Endodermal cell (in vitro differentiated cells): Measurements from ENCODE around the gene S100PBP. TPM values are rescaled to one million over a fixed set of nuclear protein-coding genes. Genes with fewer than 3 reads are reported as not detected.

ENCODE experiments used
- DNase-seq: peaks from one replicate; pipeline ENCODE4 v3.0.0-alpha.2; 2017
- H3K27ac ChIP-seq: 2 replicates; pipeline ENCODE4 v1.5.1; 2013; ENCODE audit warnings: mild to moderate bottlenecking, low read depth, low read length, moderate library complexity
- H3K27me3 ChIP-seq: 2 replicates; pipeline ENCODE4 v1.6.1; 2013; ENCODE audit warnings: mild to moderate bottlenecking, low read length, moderate library complexity; ENCODE audit not compliant: insufficient read depth, control insufficient read depth, poor library complexity, severe bottlenecking
- H3K36me3 ChIP-seq: 2 replicates; pipeline ENCODE4 v1.7.0; 2013; ENCODE audit warnings: mild to moderate bottlenecking, low read length, moderate library complexity; ENCODE audit not compliant: control insufficient read depth, insufficient read depth
- H3K4me1 ChIP-seq: one replicate; pipeline ENCODE4 v1.7.0; 2013; ENCODE audit warnings: low read length; ENCODE audit not compliant: control insufficient read depth, insufficient read depth
- H3K4me3 ChIP-seq: 2 replicates; pipeline ENCODE4 v1.5.1; 2013; ENCODE audit warnings: mild to moderate bottlenecking, low read length, moderate library complexity
- H3K9ac ChIP-seq: 2 replicates; pipeline ENCODE4 v1.6.1; 2013; ENCODE audit warnings: mild to moderate bottlenecking, low read length, moderate library complexity; ENCODE audit not compliant: poor library complexity, severe bottlenecking; ENCODE audit errors: extremely low read depth
- H3K9me3 ChIP-seq: 2 replicates; pipeline ENCODE4 v1.6.1; 2013; ENCODE audit warnings: mild to moderate bottlenecking, low read length, moderate library complexity; ENCODE audit not compliant: control insufficient read depth
- H3K27ac Mint-ChIP-seq: 2 replicates; pipeline ENCODE4 v1.8.0; 2020; ENCODE audit warnings: mixed read lengths
- H3K27me3 Mint-ChIP-seq: 2 replicates; pipeline ENCODE4 v1.8.0; 2021; ENCODE audit warnings: mild to moderate bottlenecking, mixed read lengths; ENCODE audit not compliant: insufficient read depth
- H3K36me3 Mint-ChIP-seq: 2 replicates; pipeline ENCODE4 v1.8.0; 2020; ENCODE audit warnings: low read depth, mixed read lengths
- H3K4me1 Mint-ChIP-seq: 2 replicates; pipeline ENCODE4 v1.8.0; 2020; ENCODE audit warnings: mixed read lengths
- H3K4me3 Mint-ChIP-seq: 2 replicates; pipeline ENCODE4 v1.8.0; 2020; ENCODE audit warnings: mild to moderate bottlenecking, moderate library complexity, mixed read lengths
- H3K9me3 Mint-ChIP-seq: 2 replicates; pipeline ENCODE4 v1.8.0; 2020; ENCODE audit warnings: mild to moderate bottlenecking, mixed read lengths
- WGBS, 2 experiments: methylation state at CpG; one replicate each; pipeline versions ENCODE4 v1.1.5 to v1.1.7; 2013; ENCODE audit warnings: missing lambda C conversion rate in 2 of 2, mixed read lengths in 1 of 2; ENCODE audit not compliant: insufficient coverage in 1 of 2, insufficient read length in 1 of 2; 5-methylcytosine and 5-hydroxymethylcytosine counted together
- total RNA-seq, 2 donors: library from RNA; stranded (reverse); fragmentation: NEBNext Ultra II Directional in 1 of 2; extraction: Animal tissue kit (Norgen Biotek cat#: 25700) in 1 of 2; gene quantifications; 2 replicates in 1 of 2; 3 replicates in 1 of 2; pipeline ENCODE4 v1.2.1, GENCODE V29; 2021
- TF ChIP-seq, protein P1 (sequence below): fragments of 200-600 bp; sonication (generic); conservative IDR thresholded peaks from 2 replicates; pipeline ENCODE4 v1.5.0; 2021; ENCODE audit warnings: antibody characterized with exemption, mild to moderate bottlenecking

S100PBP gene
- total RNA-seq, 2 donors from 2014 or later = 91.4 to 112 TPM

GRCh38 chr1:32886828-32887414, 69.5 kb downstream of the S100PBP start:
- no peak overlapping the region for H3K4me3 ChIP-seq
- H3K9me3 ChIP-seq = no peaks in the 10 kb centered on the region
- no peaks in the 10 kb centered on the region for H3K36me3 ChIP-seq
- Mint-ChIP-seq H3K4me3 (no peak overlapping the region), H3K36me3 (no peaks in the 10 kb centered on the region), H3K4me1 (peaks cover 4% of the 10 kb centered on the region), H3K9me3 (no peaks in the 10 kb centered on the region), H3K27ac (no peak overlapping the region), H3K27me3 (peaks cover 84% of the 10 kb centered on the region)
- H3K4me1 ChIP-seq = no peaks in the 10 kb centered on the region
- 49 to 53% methylated on average over 12 to 19 of the region's 19 CpGs for WGBS, 2 experiments
- H3K27ac ChIP-seq = no peak overlapping the region
- TF ChIP-seq, protein P1, sequence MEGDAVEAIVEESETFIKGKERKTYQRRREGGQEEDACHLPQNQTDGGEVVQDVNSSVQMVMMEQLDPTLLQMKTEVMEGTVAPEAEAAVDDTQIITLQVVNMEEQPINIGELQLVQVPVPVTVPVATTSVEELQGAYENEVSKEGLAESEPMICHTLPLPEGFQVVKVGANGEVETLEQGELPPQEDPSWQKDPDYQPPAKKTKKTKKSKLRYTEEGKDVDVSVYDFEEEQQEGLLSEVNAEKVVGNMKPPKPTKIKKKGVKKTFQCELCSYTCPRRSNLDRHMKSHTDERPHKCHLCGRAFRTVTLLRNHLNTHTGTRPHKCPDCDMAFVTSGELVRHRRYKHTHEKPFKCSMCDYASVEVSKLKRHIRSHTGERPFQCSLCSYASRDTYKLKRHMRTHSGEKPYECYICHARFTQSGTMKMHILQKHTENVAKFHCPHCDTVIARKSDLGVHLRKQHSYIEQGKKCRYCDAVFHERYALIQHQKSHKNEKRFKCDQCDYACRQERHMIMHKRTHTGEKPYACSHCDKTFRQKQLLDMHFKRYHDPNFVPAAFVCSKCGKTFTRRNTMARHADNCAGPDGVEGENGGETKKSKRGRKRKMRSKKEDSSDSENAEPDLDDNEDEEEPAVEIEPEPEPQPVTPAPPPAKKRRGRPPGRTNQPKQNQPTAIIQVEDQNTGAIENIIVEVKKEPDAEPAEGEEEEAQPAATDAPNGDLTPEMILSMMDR = no peak
- H3K27me3 ChIP-seq = peaks cover 79% of the 10 kb centered on the region
- no peak overlapping the region for H3K9ac ChIP-seq
- DNase-seq = no peak

- H3K36me3 Mint-ChIP-seq = no peaks in the 10 kb centered on the region
- Histone ChIP-seq H3K27me3 (peaks cover 86% of the 10 kb centered on the region), H3K9me3 (no peaks in the 10 kb centered on the region), H3K9ac (no peak overlapping the region), H3K27ac (no peak overlapping the region), H3K36me3 (no peaks in the 10 kb centered on the region), H3K4me1 (no peaks in the 10 kb centered on the region), H3K4me3 (no peak overlapping the region)
- 77 to 84% methylated on average over 6 to 12 of the region's 12 CpGs for WGBS, 2 experiments
- TF ChIP-seq, protein P1 = no peak
- peaks cover 89% of the 10 kb centered on the region for H3K27me3 Mint-ChIP-seq
- no peak overlapping the region for H3K27ac Mint-ChIP-seq
- peaks cover 4% of the 10 kb centered on the region for H3K4me1 Mint-ChIP-seq
- no peak overlapping the region for H3K4me3 Mint-ChIP-seq
- DNase-seq = no peak
- H3K9me3 Mint-ChIP-seq = peaks cover 4% of the 10 kb centered on the region
These were observed 70.2 kb downstream of the S100PBP start for GRCh38 chr1:32887623-32888022.

GRCh38 chr1:32888134-32888533, 70.7 kb downstream of the S100PBP start:
- Histone ChIP-seq H3K27ac (no peak overlapping the region), H3K4me1 (no peaks in the 10 kb centered on the region), H3K4me3 (no peak overlapping the region), H3K36me3 (no peaks in the 10 kb centered on the region), H3K9me3 (no peaks in the 10 kb centered on the region), H3K27me3 (peaks cover 90% of the 10 kb centered on the region), H3K9ac (no peak overlapping the region)
- H3K27ac Mint-ChIP-seq = no peak overlapping the region
- H3K4me1 Mint-ChIP-seq = peaks cover 4% of the 10 kb centered on the region
- 69 to 85% methylated on average over 2 to 3 of the region's 3 CpGs for WGBS, 2 experiments
- DNase-seq = no peak
- no peaks in the 10 kb centered on the region for H3K36me3 Mint-ChIP-seq
- H3K4me3 Mint-ChIP-seq = no peak overlapping the region
- peaks cover 93% of the 10 kb centered on the region for H3K27me3 Mint-ChIP-seq
- H3K9me3 Mint-ChIP-seq = peaks cover 6% of the 10 kb centered on the region
- TF ChIP-seq, protein P1 = no peak
